Activated CD4-positive, alpha-beta T cell treated with anti-CD3 and anti-CD28 coated beads, Interleukin-2, amount 10 ng/mL, durations not matched to agents 24 days and 14 days (primary cell): ENCODE data around the gene HSPBP1. TPM values are rescaled to one million over a fixed set of nuclear protein-coding genes. Genes with fewer than 3 reads are reported as not detected.
"Not testable (repeated sequence)": the region's sequence is repeated elsewhere in the genome, so short reads cannot be mapped to it uniquely, and the experiment has no call there.

Source experiments
- DNase-seq: peaks from one replicate; pipeline ENCODE4 v3.0.0; 2022
- H3K27ac Mint-ChIP-seq: one replicate; pipeline ENCODE4 v1.8.0; 2022; ENCODE audit warnings: mild to moderate bottlenecking, mixed read lengths
- H3K27me3 Mint-ChIP-seq: one replicate; pipeline ENCODE4 v1.8.0; 2022; ENCODE audit warnings: mixed read lengths
- H3K36me3 Mint-ChIP-seq: one replicate; pipeline ENCODE4 v1.8.0; 2022; ENCODE audit warnings: low read depth, mild to moderate bottlenecking, mixed read lengths
- H3K4me1 Mint-ChIP-seq: one replicate; pipeline ENCODE4 v1.8.0; 2021; ENCODE audit warnings: mixed read lengths
- H3K4me3 Mint-ChIP-seq: one replicate; pipeline ENCODE4 v1.8.0; 2022; ENCODE audit warnings: mild to moderate bottlenecking, moderate library complexity, mixed read lengths
- H3K9me3 Mint-ChIP-seq: one replicate; pipeline ENCODE4 v1.8.0; 2021; ENCODE audit warnings: mixed read lengths
- intact Hi-C: fragments of 100-400 bp; cut with micrococcal nuclease; formaldehyde crosslinking; loops from one replicate; pipeline ENCODE4 v1.15.1; 2023
- total RNA-seq: library from RNA; stranded (reverse); gene quantifications from 2 replicates; pipeline ENCODE4 v1.2.3, GENCODE V29; 2022

HSPBP1 gene, protein sequence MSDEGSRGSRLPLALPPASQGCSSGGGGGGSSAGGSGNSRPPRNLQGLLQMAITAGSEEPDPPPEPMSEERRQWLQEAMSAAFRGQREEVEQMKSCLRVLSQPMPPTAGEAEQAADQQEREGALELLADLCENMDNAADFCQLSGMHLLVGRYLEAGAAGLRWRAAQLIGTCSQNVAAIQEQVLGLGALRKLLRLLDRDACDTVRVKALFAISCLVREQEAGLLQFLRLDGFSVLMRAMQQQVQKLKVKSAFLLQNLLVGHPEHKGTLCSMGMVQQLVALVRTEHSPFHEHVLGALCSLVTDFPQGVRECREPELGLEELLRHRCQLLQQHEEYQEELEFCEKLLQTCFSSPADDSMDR
- 63.9 and 68.3 TPM in 2 replicates for total RNA-seq

GRCh38 chr19:55279770-55280643 lies at the start of gene HSPBP1:
TSS of gene HSPBP1 (minus strand) at chr19:55280110. CDS start at chr19:55279608, 502 bp downstream.
- peaks cover 4% of the 10 kb centered on the region for H3K27me3 Mint-ChIP-seq
- H3K4me1 Mint-ChIP-seq, result peaks cover 31% of the 10 kb centered on the region
- intact Hi-C loops, result loop anchor here (1.0 kb wide), 3 partner anchors 21 to 105 kb away; partner anchors contain the start of genes KMT5C, PPP6R1 and RPL28
- H3K9me3 Mint-ChIP-seq, result no peaks in the 10 kb centered on the region
- peak; percentile 98 for DNase-seq
- H3K4me3 Mint-ChIP-seq, result peak within 1 kb of the TSS; percentile 100
- H3K36me3 Mint-ChIP-seq, result peaks cover 12% of the 10 kb centered on the region
- peak within 1 kb of the TSS; percentile 99 for H3K27ac Mint-ChIP-seq

DNA sequence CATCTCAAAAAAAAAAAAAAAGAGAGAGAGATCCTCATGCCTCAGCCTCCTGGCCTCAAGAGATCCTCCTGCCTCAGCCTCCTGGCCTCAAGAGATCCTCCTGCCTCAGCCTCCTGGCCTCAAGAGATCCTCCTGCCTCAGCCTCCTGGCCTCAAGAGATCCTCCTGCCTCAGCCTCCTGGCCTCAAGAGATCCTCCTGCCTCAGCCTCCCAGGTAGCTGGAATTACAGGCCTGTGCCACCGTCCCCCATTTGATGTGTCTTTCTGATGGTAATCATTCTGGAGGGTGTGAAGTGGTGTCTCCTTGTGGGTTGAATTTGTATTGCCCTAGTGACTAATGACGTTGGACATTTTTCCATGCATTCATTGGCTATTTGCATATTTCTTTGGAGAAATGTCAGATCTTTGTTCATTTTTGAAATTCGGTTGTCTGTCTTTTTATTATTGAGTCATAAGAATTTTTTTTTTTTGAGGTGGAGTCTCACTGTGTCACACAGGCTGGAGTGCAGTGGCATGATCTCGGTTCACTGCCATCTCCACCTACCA lies 48.9 kb upstream of the HSPBP1 start:
- H3K27ac Mint-ChIP-seq, result peak overlapping the region; percentile 25
- H3K27me3 Mint-ChIP-seq, H3K4me1 Mint-ChIP-seq, H3K36me3 Mint-ChIP-seq, intact Hi-C loops, DNase-seq, H3K9me3 Mint-ChIP-seq, H3K4me3 Mint-ChIP-seq: not testable (repeated sequence)

DNA sequence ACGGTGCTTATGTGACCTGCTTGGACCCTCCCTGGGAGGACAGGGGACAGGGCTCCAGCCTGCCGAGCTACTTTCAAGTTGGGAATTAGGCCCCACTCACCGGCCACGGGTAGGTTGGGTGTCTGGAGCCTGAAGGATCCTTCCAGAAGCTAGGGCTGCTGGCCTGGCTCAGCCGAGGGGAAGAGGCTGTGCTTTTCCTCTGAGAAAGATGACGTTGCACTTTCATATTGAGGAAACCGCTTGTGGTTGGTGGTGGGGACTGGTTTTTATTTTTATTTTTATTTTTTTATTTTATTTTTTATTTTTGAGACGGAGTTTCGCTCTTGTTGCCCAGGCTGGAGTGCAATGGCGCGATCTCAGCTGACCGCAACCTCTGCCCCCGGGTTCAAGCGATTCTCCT lies 45.3 kb upstream of the HSPBP1 start, which contains the start of gene TMEM150B:
TMEM150B (minus strand) TSS at position 170 of the 400 bp plus-strand sequence. CDS start 4,305 bp downstream, outside the sequence.
- peaks cover 5% of the 10 kb centered on the region for H3K4me1 Mint-ChIP-seq
- DNase-seq, result no peak
- peaks cover 16% of the 10 kb centered on the region for H3K27me3 Mint-ChIP-seq
- H3K4me3 Mint-ChIP-seq, result no peak within 1 kb of the TSS
- H3K27ac Mint-ChIP-seq, result peak within 1 kb of the TSS; percentile 25
- no peaks in the 10 kb centered on the region for H3K36me3 Mint-ChIP-seq
- no peaks in the 10 kb centered on the region for H3K9me3 Mint-ChIP-seq
- intact Hi-C loops, result no loop called here

DNA sequence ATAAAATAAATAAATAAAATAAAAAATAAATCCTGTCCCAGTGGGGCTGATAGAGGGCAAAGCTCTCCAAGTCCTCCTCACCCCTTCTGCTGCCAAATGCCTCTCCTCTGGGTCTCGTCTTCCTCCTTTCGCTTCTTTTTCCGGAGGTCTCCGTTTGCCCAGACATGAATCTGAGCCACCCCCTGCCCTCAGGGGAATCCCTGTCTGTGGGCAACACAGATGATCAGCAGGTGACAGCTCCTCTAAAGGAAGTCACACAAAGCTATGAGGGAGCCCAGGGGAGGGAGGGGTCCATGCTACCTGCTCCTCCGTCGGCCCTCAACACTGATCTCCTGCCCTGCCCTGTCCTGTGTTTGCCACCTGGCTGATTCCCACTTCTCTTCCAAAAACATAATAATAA lies 44.8 kb upstream of the HSPBP1 start:
- peaks cover 16% of the 10 kb centered on the region for H3K27me3 Mint-ChIP-seq
- DNase-seq, result no peak
- intact Hi-C loops, result no loop called here
- no peaks in the 10 kb centered on the region for H3K36me3 Mint-ChIP-seq
- no peaks in the 10 kb centered on the region for H3K9me3 Mint-ChIP-seq
- H3K4me3 Mint-ChIP-seq, result no peak overlapping the region
- no peak overlapping the region for H3K27ac Mint-ChIP-seq
- peaks cover 5% of the 10 kb centered on the region for H3K4me1 Mint-ChIP-seq

DNA sequence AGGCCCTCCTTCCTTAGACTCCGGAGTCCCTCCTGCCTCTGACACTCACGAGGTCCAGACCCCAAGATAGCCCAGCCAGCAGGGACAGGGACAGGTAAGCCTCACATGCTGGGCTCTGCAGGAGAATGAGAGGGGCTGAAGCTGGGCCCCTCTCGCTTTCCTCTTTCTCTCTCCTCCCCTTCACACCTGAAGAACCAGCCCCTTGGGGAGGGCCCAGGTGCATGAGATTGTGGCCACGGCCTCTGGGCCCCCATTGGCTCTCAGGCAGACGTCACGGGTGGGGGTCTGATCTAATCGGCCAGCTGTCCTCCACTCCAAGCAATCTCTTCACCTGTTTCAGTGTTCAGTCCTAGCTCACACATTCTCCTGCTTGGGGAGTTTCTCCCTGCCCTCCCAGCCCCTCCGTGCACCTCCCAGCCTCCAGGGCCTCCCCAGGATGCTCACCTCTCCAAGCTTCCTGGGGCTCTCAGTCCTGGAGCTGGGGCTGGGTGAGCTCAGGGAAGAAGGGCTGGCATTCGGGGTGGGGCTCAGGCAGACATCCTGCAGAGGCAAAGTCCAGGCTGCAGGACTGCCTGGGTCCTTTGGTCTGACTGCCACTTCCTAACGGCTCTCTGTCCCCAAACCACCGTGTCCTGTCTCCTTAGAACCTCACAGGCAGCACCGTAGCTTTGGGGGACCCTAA lies 42.4 kb upstream of the HSPBP1 start:
- Mint-ChIP-seq H3K9me3 (no peaks in the 10 kb centered on the region), H3K4me1 (peaks cover 5% of the 10 kb centered on the region), H3K36me3 (no peaks in the 10 kb centered on the region), H3K27ac (no peak overlapping the region), H3K27me3 (peaks cover 12% of the 10 kb centered on the region), H3K4me3 (no peak overlapping the region)
- no peak for DNase-seq
- intact Hi-C loops, result no loop called here

GRCh38 chr19:55321466-55322137 lies 41.7 kb upstream of the HSPBP1 start:
- no peak overlapping the region for H3K27ac Mint-ChIP-seq

DNA sequence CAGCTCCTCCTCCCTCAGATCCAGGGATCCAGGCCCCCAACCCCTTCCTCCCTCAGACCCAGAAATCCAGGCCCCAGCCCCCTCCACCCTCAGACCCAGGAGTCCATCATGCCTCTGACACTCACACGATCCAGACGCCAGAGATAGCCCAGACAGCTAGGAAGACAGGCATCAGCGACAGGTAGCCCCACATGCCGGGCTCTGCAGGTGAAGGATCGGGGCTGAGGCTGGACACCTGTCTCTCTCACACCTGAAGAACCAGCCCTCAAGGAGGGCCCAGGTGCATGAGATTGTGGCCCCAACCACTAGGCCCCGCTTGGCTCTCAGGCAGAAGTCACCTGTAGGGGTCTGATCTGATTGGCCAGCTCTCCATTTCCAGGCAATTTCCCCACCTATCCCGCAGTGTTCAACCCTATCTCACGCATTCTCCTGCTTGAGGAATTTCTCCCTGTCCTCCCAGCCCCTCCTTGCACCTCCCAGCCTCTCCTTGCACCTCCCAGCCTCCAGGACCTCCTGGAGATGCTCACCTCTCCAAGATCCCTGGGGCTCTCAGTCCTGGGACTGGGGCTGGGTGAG lies 41.0 kb upstream of the HSPBP1 start:
- Mint-ChIP-seq H3K36me3 (no peaks in the 10 kb centered on the region), H3K9me3 (no peaks in the 10 kb centered on the region)
- intact Hi-C loops, result no loop called here

More at GRCh38 chr19:55321466-55322137, 41.7 kb upstream of the HSPBP1 start:
- no peaks in the 10 kb centered on the region for H3K36me3 Mint-ChIP-seq
- H3K27me3 Mint-ChIP-seq, result peaks cover 12% of the 10 kb centered on the region
- intact Hi-C loops, result no loop called here
- DNase-seq, result no peak
- no peak overlapping the region for H3K4me3 Mint-ChIP-seq
- peaks cover 5% of the 10 kb centered on the region for H3K4me1 Mint-ChIP-seq
- H3K9me3 Mint-ChIP-seq, result no peaks in the 10 kb centered on the region

GRCh38 chr19:55319785-55320184 lies 39.9 kb upstream of the HSPBP1 start:
- H3K36me3 Mint-ChIP-seq, result no peaks in the 10 kb centered on the region
- no peak for DNase-seq
- no peak overlapping the region for H3K27ac Mint-ChIP-seq
- H3K4me3 Mint-ChIP-seq, result no peak overlapping the region
- H3K27me3 Mint-ChIP-seq, result peaks cover 10% of the 10 kb centered on the region
- no peaks in the 10 kb centered on the region for H3K9me3 Mint-ChIP-seq
- peaks cover 7% of the 10 kb centered on the region for H3K4me1 Mint-ChIP-seq
- intact Hi-C loops, result no loop called here

More for the DNA sequence above, 41.0 kb upstream of the HSPBP1 start:
- DNase-seq, result no peak
- Mint-ChIP-seq H3K4me3 (no peak overlapping the region), H3K4me1 (peaks cover 5% of the 10 kb centered on the region), H3K27me3 (peaks cover 10% of the 10 kb centered on the region), H3K27ac (no peak overlapping the region)

DNA sequence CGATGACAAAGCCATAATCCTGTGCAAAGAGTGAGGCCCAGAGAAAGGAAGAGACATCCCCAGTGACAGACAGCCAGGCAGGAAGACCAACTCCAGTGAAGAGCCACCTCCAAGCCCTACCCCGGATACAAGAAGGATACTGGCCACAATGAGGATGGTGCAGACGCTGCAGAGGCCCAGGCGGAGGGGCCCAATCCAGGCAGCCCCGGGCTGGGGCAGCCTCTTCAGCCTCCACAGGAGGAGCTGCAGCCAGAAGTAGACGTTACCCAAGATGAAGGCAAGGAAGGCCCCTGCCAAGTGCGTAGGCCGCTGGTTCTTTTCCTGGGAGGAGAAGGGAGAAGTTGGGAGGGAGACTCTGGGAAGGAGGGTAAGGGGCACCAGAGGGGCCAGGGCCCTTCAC lies 36.7 kb upstream of the HSPBP1 start:
- Mint-ChIP-seq H3K4me1 (peaks cover 3% of the 10 kb centered on the region), H3K9me3 (no peaks in the 10 kb centered on the region), H3K36me3 (no peaks in the 10 kb centered on the region), H3K4me3 (no peak overlapping the region), H3K27ac (no peak overlapping the region), H3K27me3 (peaks cover 2% of the 10 kb centered on the region)
- DNase-seq, result no peak
- intact Hi-C loops, result no loop called here

DNA sequence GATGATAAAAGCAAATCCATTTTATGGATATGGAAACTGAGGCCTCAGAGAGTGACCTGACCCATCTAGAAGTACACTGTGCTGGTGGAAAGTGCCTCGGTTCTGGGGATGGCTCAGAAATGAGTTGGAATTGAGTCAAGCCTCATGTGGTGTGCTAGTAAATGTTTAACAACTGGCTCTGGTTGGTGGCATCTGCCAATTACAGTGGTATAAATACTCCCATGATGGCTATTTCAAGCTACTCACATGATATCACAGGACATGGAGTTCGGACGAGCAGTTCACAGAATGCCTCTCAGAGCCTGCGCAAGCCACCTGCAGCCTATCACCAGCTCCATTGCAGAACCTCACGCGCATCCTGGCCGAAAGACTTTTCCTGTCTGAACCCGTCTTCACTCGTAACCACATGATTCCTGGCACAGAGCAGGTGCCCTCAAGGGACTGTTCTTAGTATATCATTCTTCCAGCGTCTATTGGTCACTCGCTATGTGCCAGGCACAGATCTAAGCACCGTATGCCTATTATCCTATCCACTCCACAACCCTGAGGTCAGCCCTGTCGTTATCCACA lies 36.1 kb upstream of the HSPBP1 start:
- no peaks in the 10 kb centered on the region for H3K27me3 Mint-ChIP-seq
- H3K9me3 Mint-ChIP-seq, result no peaks in the 10 kb centered on the region
- peaks cover 2% of the 10 kb centered on the region for H3K4me1 Mint-ChIP-seq
- no peak for DNase-seq
- intact Hi-C loops, result no loop called here
- no peak overlapping the region for H3K27ac Mint-ChIP-seq
- H3K4me3 Mint-ChIP-seq, result no peak overlapping the region
- no peaks in the 10 kb centered on the region for H3K36me3 Mint-ChIP-seq

- no peaks in the 10 kb centered on the region for H3K27me3 Mint-ChIP-seq
- no peak for DNase-seq
- no peaks in the 10 kb centered on the region for H3K36me3 Mint-ChIP-seq
- intact Hi-C loops, result no loop called here
- peaks cover 2% of the 10 kb centered on the region for H3K4me1 Mint-ChIP-seq
- no peak overlapping the region for H3K4me3 Mint-ChIP-seq
- H3K27ac Mint-ChIP-seq, result no peak overlapping the region
- H3K9me3 Mint-ChIP-seq, result no peaks in the 10 kb centered on the region
Measured at GRCh38 chr19:55314396-55314795, 34.5 kb upstream of the HSPBP1 start.

- intact Hi-C loops, result no loop called here
- H3K27ac Mint-ChIP-seq, result no peak overlapping the region
- no peak for DNase-seq
- H3K4me3 Mint-ChIP-seq, result no peak overlapping the region
- no peaks in the 10 kb centered on the region for H3K9me3 Mint-ChIP-seq
- no peaks in the 10 kb centered on the region for H3K36me3 Mint-ChIP-seq
- no peaks in the 10 kb centered on the region for H3K27me3 Mint-ChIP-seq
- H3K4me1 Mint-ChIP-seq, result peaks cover 2% of the 10 kb centered on the region
Measured at GRCh38 chr19:55312621-55313512, 33.0 kb upstream of the HSPBP1 start.
